GM12873 (cell line): ENCODE results near the gene WDR62.

Source experiments
- CTCF ChIP-seq: IDR thresholded peaks from 2 replicates; pipeline ENCODE4 v1.5.1; 2012; ENCODE audit warnings: low read depth, mild to moderate bottlenecking, moderate library complexity, low read length, control low read depth; ENCODE audit not compliant: insufficient read depth; ENCODE audit errors: missing control alignments

WDR62 gene

GRCh38 chr19:36072081-36072480, 17.4 kb downstream of the WDR62 start:
- no peak for TF ChIP-seq CTCF

- no peak for TF ChIP-seq CTCF
These were observed 18.6 kb downstream of the WDR62 start for GRCh38 chr19:36073121-36073876.

GRCh38 chr19:36079389-36079945, 24.8 kb downstream of the WDR62 start:
- TF ChIP-seq CTCF, result no peak

- TF ChIP-seq CTCF, result no peak
These were observed 26.7 kb downstream of the WDR62 start for GRCh38 chr19:36081385-36081784.

GRCh38 chr19:36081894-36082293, 27.2 kb downstream of the WDR62 start:
- TF ChIP-seq CTCF, result no peak

GRCh38 chr19:36082916-36083315, 28.2 kb downstream of the WDR62 start:
- no peak for TF ChIP-seq CTCF

GRCh38 chr19:36084231-36085009, 29.7 kb downstream of the WDR62 start:
- TF ChIP-seq CTCF, result no peak
